Suprapubic skin (tissue), 4 donors: ENCODE results near the gene PTCH1. TPM values are rescaled to one million over a fixed set of nuclear protein-coding genes. Genes with fewer than 3 reads are reported as not detected.

Experiments used
- DNase-seq, 2 donors: peaks; one replicate each; pipeline ENCODE4 v3.0.0-alpha.2; 2019; ENCODE audit warnings: low spot score in 2 of 2
- H3K27ac ChIP-seq: fragments of 200-600 bp; sonication (generic); one replicate; pipeline ENCODE4 v1.5.1; 2019
- H3K27me3 ChIP-seq: fragments of 200-600 bp; sonication (generic); one replicate; pipeline ENCODE4 v1.5.1; 2019
- H3K36me3 ChIP-seq: fragments of 200-600 bp; sonication (generic); one replicate; pipeline ENCODE4 v1.5.1; 2019
- H3K4me1 ChIP-seq: fragments of 200-600 bp; sonication (generic); one replicate; pipeline ENCODE4 v1.5.1; 2019
- H3K4me3 ChIP-seq: fragments of 200-600 bp; sonication (generic); one replicate; pipeline ENCODE4 v1.5.1; 2019; ENCODE audit warnings: mild to moderate bottlenecking
- H3K9me3 ChIP-seq: fragments of 200-600 bp; sonication (generic); one replicate; pipeline ENCODE4 v1.5.1; 2019
- EP300 ChIP-seq: sonication (generic); formaldehyde crosslinking; IDR thresholded peaks from one replicate; pipeline ENCODE4 v1.6.1; 2017; ENCODE audit warnings: antibody characterized with exemption
- POLR2A ChIP-seq, 2 donors: fragments of 450-650 bp; IDR thresholded peaks; one replicate each; pipeline ENCODE4 v1.6.1; 2017; ENCODE audit warnings: antibody characterized with exemption in 2 of 2, mild to moderate bottlenecking in 2 of 2, moderate library complexity in 2 of 2
- POLR2AphosphoS5 ChIP-seq, 3 donors: sonication (generic); formaldehyde crosslinking; IDR thresholded peaks; one replicate each; pipeline ENCODE4 v1.6.1; 2017; ENCODE audit warnings: antibody characterized with exemption in 3 of 3
- WGBS: methylation state at CpG from one replicate; pipeline ENCODE4 v1.1.5; 2018; 5-methylcytosine and 5-hydroxymethylcytosine counted together
- total RNA-seq, 4 donors: library from RNA; depleted of rRNA; stranded (reverse); fragments of >200 nt; gene quantifications; one replicate each; pipeline ENCODE4 v1.1.0, GENCODE V29; 2016
- TF ChIP-seq, protein P1 (sequence below), 2 donors: fragments of 200-600 bp in 1 of 2; fragments of 450-650 bp in 1 of 2; sonication (generic) in 1 of 2; IDR thresholded peaks; one replicate each; pipeline ENCODE4 v1.5.1; 2016 to 2019; ENCODE audit warnings: antibody characterized with exemption in 2 of 2, mild to moderate bottlenecking in 1 of 2, moderate library complexity in 1 of 2

The PTCH1 gene
- total RNA-seq, 4 donors from 2014 or later: 9.9 to 59.0 (median 27.9) TPM

- Histone ChIP-seq H3K9me3 (no peaks in the 10 kb centered on the region), H3K4me1 (no peaks in the 10 kb centered on the region), H3K27ac (no peak overlapping the region), H3K36me3 (no peaks in the 10 kb centered on the region), H3K4me3 (no peak overlapping the region), H3K27me3 (no peaks in the 10 kb centered on the region)
- DNase-seq: no peak
- TF ChIP-seq POLR2A (IDR thresholded peaks at IDR 0.05) (no peak), EP300 (no peak), POLR2AphosphoS5 (IDR thresholded peaks at IDR 0.05) (no peak)
- TF ChIP-seq, protein P1, sequence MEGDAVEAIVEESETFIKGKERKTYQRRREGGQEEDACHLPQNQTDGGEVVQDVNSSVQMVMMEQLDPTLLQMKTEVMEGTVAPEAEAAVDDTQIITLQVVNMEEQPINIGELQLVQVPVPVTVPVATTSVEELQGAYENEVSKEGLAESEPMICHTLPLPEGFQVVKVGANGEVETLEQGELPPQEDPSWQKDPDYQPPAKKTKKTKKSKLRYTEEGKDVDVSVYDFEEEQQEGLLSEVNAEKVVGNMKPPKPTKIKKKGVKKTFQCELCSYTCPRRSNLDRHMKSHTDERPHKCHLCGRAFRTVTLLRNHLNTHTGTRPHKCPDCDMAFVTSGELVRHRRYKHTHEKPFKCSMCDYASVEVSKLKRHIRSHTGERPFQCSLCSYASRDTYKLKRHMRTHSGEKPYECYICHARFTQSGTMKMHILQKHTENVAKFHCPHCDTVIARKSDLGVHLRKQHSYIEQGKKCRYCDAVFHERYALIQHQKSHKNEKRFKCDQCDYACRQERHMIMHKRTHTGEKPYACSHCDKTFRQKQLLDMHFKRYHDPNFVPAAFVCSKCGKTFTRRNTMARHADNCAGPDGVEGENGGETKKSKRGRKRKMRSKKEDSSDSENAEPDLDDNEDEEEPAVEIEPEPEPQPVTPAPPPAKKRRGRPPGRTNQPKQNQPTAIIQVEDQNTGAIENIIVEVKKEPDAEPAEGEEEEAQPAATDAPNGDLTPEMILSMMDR (IDR thresholded peaks at IDR 0.05): no peak
- 80% methylated on average over 4 of the region's 4 CpGs for whole genome bisulfite sequencing
These were observed 117.5 kb downstream of the PTCH1 start for GRCh38 chr9:95399261-95399660.

Other genes starting within 250 kb of the PTCH1 start
- 10 to 100 TPM in 1 of 4 donors, 1 to 10 TPM in 3; 7.7 to 27.8 (median 9.0) TPM for gene FANCC, start 199.3 kb downstream of the PTCH1 start, total RNA-seq